Measurements from ENCODE around the gene SGMS1. TPM values are rescaled to one million over a fixed set of nuclear protein-coding genes. Genes with fewer than 3 reads are reported as not detected.

Gene SGMS1
- total RNA-seq, 2 donors from 2014 or later: 67.0 to 68.2 TPM

DNA sequence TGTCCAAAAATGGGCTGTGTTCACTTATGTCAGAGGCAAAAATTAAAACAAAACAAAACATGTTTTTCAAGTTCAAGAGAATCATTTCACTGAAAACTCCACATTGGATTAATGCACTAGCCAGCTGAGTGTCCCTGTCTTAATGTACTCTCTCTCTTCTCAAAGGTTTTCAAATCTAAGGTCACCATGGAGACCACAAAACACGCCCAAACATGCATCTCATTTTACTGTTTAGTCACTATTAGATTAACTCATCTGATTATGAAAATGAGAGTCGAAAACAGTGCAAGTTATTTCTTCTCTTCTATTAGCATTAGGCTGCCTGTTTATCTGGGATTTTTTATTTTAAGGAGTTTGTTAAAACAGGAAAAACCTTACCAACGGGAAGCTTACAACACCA, 301.7 kb downstream of the SGMS1 start:
- WGBS: 43% methylated on average over 3 of the region's 3 CpGs
- no peaks in the 10 kb centered on the region for H3K9me3 ChIP-seq
- H3K36me3 ChIP-seq: no peaks in the 10 kb centered on the region
- H3K27ac ChIP-seq: no peak overlapping the region
- intact Hi-C loops (cut with DNase I): loop anchor here (10.0 kb wide), 1 partner anchor 293 kb away; no protein-coding TSS in a partner anchor
- no peaks in the 10 kb centered on the region for H3K27me3 ChIP-seq (replicated peaks; ENCODE audit: insufficient read depth)
- no peak overlapping the region for H3K4me3 ChIP-seq
- no peak for DNase-seq (ENCODE audit: low spot score)
- no peaks in the 10 kb centered on the region for H3K4me1 ChIP-seq (replicated peaks)
- TF ChIP-seq POLR2AphosphoS5 (IDR thresholded peaks at IDR 0.05): no peak
- no peak for TF ChIP-seq POLR2A (IDR thresholded peaks at IDR 0.05)
- TF ChIP-seq, protein P1, sequence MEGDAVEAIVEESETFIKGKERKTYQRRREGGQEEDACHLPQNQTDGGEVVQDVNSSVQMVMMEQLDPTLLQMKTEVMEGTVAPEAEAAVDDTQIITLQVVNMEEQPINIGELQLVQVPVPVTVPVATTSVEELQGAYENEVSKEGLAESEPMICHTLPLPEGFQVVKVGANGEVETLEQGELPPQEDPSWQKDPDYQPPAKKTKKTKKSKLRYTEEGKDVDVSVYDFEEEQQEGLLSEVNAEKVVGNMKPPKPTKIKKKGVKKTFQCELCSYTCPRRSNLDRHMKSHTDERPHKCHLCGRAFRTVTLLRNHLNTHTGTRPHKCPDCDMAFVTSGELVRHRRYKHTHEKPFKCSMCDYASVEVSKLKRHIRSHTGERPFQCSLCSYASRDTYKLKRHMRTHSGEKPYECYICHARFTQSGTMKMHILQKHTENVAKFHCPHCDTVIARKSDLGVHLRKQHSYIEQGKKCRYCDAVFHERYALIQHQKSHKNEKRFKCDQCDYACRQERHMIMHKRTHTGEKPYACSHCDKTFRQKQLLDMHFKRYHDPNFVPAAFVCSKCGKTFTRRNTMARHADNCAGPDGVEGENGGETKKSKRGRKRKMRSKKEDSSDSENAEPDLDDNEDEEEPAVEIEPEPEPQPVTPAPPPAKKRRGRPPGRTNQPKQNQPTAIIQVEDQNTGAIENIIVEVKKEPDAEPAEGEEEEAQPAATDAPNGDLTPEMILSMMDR (IDR thresholded peaks at IDR 0.05): no peak

DNA sequence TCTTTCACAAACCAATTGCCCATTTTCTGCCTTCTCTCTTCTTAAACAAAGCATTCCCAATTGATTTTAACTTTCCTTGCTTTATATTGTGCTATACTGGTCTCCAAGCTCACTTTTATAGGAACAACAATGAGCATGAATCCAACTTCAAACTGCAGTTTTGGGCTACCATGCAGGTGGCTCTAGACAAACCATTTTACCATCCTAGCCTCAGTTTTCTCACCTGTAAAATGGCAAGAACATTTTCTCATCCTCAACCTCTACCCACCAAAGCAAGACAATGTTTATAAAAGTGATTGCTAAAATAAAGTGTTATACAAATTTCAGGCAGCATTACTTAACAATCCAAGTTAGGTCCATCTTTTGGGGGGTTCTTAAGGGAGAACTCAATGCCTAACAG, 305.6 kb downstream of the SGMS1 start:
- Histone ChIP-seq H3K4me1 (replicated peaks) (no peaks in the 10 kb centered on the region), H3K36me3 (no peaks in the 10 kb centered on the region), H3K27me3 (replicated peaks; ENCODE audit: insufficient read depth) (no peaks in the 10 kb centered on the region), H3K27ac (no peak overlapping the region), H3K4me3 (no peak overlapping the region), H3K9me3 (no peaks in the 10 kb centered on the region)
- intact Hi-C loops (cut with DNase I): no loop called here
- TF ChIP-seq POLR2AphosphoS5 (IDR thresholded peaks at IDR 0.05) (no peak), POLR2A (IDR thresholded peaks at IDR 0.05) (no peak)
- TF ChIP-seq, protein P1 (IDR thresholded peaks at IDR 0.05): no peak
- DNase-seq (ENCODE audit: low spot score): no peak

DNA sequence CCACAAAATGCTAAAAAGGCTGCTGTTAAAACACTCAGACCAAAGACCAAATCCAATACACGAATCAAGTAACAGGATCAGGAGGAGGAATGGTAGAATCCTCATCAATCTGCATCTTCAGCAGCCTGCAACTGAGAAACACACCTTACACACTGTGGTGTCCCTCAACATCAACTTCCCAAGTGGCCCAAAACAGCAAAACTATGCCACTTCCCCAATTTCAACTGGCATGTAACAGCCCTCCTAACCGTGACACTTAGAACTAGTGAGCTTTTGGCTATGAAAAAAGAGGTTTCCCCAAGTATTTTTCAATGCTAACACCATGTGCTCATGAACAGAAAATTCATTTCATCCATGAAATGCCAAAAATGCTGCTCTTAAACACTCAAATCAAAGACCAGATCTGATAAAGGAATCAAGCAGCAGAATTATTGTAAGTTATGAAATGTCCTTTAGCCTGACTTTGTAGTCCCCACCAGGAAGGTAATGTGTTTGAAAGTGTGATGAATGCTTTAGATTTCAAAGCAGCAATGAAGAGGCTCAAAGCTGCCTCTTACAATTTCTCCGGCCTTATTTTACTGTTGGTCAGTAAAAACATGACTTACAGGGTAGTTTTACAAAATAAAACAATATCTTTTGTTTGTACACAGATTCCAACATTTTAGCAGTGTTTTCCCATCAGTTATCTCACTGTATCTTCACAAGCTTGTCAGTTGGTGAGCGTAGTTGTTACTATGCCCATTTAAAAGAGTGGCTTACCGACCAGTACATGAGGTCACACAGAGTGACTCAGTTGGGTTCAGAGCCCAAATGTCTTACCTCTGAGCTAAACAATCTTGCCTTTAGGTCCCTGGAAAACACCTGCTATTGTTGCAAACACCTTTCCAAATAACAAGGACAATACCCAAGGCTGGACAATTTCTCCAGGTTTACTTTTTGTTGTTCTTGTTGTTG, 306.8 kb downstream of the SGMS1 start:
- intact Hi-C loops (cut with DNase I): no loop called here
- Histone ChIP-seq H3K27ac (no peak overlapping the region), H3K9me3 (no peaks in the 10 kb centered on the region), H3K27me3 (replicated peaks; ENCODE audit: insufficient read depth) (no peaks in the 10 kb centered on the region), H3K4me3 (no peak overlapping the region), H3K4me1 (replicated peaks) (no peaks in the 10 kb centered on the region), H3K36me3 (no peaks in the 10 kb centered on the region)
- TF ChIP-seq POLR2AphosphoS5 (IDR thresholded peaks at IDR 0.05): no peak
- no peak for DNase-seq (ENCODE audit: low spot score)
- WGBS: 76% methylated on average over 5 of the region's 5 CpGs

DNA sequence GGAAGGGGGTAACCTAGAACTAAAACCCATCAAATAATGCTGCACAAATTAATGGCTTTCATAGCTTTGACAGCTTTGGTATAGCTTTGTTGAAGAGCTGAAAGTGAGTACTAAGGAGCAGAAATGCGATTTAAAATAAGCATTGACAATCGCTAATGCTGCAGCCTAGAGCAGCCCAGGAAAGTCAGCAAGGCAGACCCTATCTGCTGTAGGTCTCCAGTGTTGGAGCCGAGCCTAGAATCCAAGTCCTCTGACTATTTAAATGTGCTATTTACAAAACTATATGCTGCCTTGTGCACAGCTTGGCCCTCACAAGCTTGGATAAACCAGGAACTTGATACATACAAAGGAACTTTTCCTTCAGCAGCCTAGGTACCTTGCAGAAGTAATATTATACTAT, 307.6 kb downstream of the SGMS1 start:
- H3K27ac ChIP-seq: no peak overlapping the region
- WGBS: 75% methylated on average over 3 of the region's 3 CpGs
- H3K27me3 ChIP-seq (replicated peaks; ENCODE audit: insufficient read depth): no peaks in the 10 kb centered on the region
- no peaks in the 10 kb centered on the region for H3K4me1 ChIP-seq (replicated peaks)
- no peak for TF ChIP-seq POLR2A (IDR thresholded peaks at IDR 0.05)
- TF ChIP-seq, protein P1 (IDR thresholded peaks at IDR 0.05): no peak
- no peak for TF ChIP-seq POLR2AphosphoS5 (IDR thresholded peaks at IDR 0.05)
- no peaks in the 10 kb centered on the region for H3K36me3 ChIP-seq
- H3K4me3 ChIP-seq: no peak overlapping the region
- intact Hi-C loops (cut with DNase I): no loop called here
- no peaks in the 10 kb centered on the region for H3K9me3 ChIP-seq
- DNase-seq (ENCODE audit: low spot score): no peak

DNA sequence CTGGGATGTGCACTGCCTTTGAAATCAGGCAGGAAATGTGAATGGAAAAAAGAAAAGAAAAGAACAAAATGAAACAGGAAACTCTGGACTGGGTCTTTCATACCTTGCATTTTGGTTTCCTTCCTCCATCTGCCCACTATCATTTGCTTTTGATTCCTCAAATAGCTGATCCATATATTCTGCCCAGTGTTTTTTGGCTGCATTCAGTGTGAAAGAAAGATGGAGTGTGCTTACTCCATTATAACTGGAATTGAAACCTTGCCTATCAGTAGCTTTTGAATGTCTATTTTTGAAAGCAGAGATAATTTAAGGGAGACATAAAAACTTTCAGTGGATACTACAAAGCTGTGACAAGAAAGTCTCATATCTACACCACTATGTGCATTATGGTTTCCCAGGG, 308.3 kb downstream of the SGMS1 start:
- Histone ChIP-seq H3K4me1 (replicated peaks) (no peaks in the 10 kb centered on the region), H3K9me3 (no peaks in the 10 kb centered on the region), H3K4me3 (no peak overlapping the region), H3K36me3 (no peaks in the 10 kb centered on the region), H3K27me3 (replicated peaks; ENCODE audit: insufficient read depth) (no peaks in the 10 kb centered on the region), H3K27ac (no peak overlapping the region)
- TF ChIP-seq POLR2AphosphoS5 (IDR thresholded peaks at IDR 0.05): no peak
- TF ChIP-seq, protein P1 (IDR thresholded peaks at IDR 0.05): no peak
- TF ChIP-seq POLR2A (IDR thresholded peaks at IDR 0.05): no peak
- intact Hi-C loops (cut with DNase I): no loop called here
- DNase-seq (ENCODE audit: low spot score): no peak

Data from prostate gland (tissue), 2 donors.